H1 (cell line): Measurements from ENCODE around the gene IL12RB2. TPM values are rescaled to one million over a fixed set of nuclear protein-coding genes. Genes with fewer than 3 reads are reported as not detected.

Experiments
- CTCF ChIA-PET: fragments of 300-600 bp; sonication (Branson Sonifier 250); formaldehyde crosslinking; loops from one replicate; lab custom pipeline; 2021; ENCODE audit not compliant: partially characterized antibody; lab: Charles Lee
- POLR2A ChIA-PET: fragments of 300-600 bp; sonication (Branson Sonifier 250); formaldehyde crosslinking; loops from one replicate; lab custom pipeline; 2021; ENCODE audit warnings: inconsistent platforms; ENCODE audit not compliant: partially characterized antibody; lab: Charles Lee
- DNase-seq, 2 experiments: peaks; one replicate each; pipeline versions ENCODE4 v3.0.0 to v3.0.0-alpha.2; 2010 to 2022; ENCODE audit warnings: low spot score in 2 of 2, low read depth in 1 of 2, mixed read lengths in 1 of 2
- FAIRE-seq: peaks from 2 replicates; lab custom pipeline; 2011; peaks lifted over from hg19 to GRCh38; lab: Jason Lieb, UNC
- H2AFZ ChIP-seq: 2 replicates; pipeline ENCODE4 v1.8.1; 2012; ENCODE audit warnings: low read length, inconsistent platforms
- H2AK5ac ChIP-seq: 2 replicates; pipeline ENCODE4 v1.6.1; 2013; ENCODE audit warnings: low read depth, low read length
- H2BK120ac ChIP-seq: replicated peaks from 2 replicates; pipeline ENCODE3; 2013; ENCODE audit warnings: low read depth, low read length, inconsistent platforms
- H2BK12ac ChIP-seq: 2 replicates; pipeline ENCODE4 v1.6.1; 2013; ENCODE audit warnings: low read depth, low read length
- H2BK15ac ChIP-seq: 2 replicates; pipeline ENCODE4 v1.6.1; 2013; ENCODE audit warnings: low read length
- H2BK20ac ChIP-seq: 2 replicates; pipeline ENCODE4 v1.6.1; 2013; ENCODE audit warnings: low read length
- H2BK5ac ChIP-seq: 2 replicates; pipeline ENCODE4 v1.6.1; 2013; ENCODE audit warnings: low read depth, low read length
- H3K14ac ChIP-seq: 2 replicates; pipeline ENCODE4 v1.6.1; 2013; ENCODE audit warnings: inconsistent platforms; ENCODE audit not compliant: insufficient read length
- H3K18ac ChIP-seq: 2 replicates; pipeline ENCODE4 v1.6.1; 2013; ENCODE audit warnings: low read length; ENCODE audit errors: extremely low read depth
- H3K23ac ChIP-seq: 2 replicates; pipeline ENCODE4 v1.6.1; 2013; ENCODE audit warnings: inconsistent platforms; ENCODE audit not compliant: insufficient read length
- H3K23me2 ChIP-seq: 2 replicates; pipeline ENCODE4 v1.6.1; 2013; ENCODE audit warnings: low read depth, low read length
- H3K27ac ChIP-seq: 2 replicates; pipeline ENCODE4 v1.6.1; 2011; ENCODE audit warnings: low read depth, low read length, inconsistent platforms
- H3K27me3 ChIP-seq, 4 experiments: replicated peaks in 1 of 4; 1 replicate in 1 of 4; 2 replicates in 3 of 4; pipeline versions ENCODE4 v1.6.1 to v1.8.1; 2011 to 2013; ENCODE audit warnings: low read length in 3 of 4, mild to moderate bottlenecking in 3 of 4, inconsistent platforms in 2 of 4, mixed read lengths in 2 of 4, moderate library complexity in 1 of 4; ENCODE audit not compliant: control insufficient read depth in 3 of 4, insufficient read depth in 3 of 4; ENCODE audit errors: extremely low read depth in 1 of 4
- H3K36me3 ChIP-seq, 4 experiments: 2 replicates each; pipeline versions ENCODE4 v1.6.1 to v1.8.1; 2011 to 2013; ENCODE audit warnings: mild to moderate bottlenecking in 4 of 4, low read length in 3 of 4, moderate library complexity in 2 of 4, control low read depth in 1 of 4, inconsistent platforms in 1 of 4; ENCODE audit not compliant: insufficient read depth in 4 of 4, control insufficient read depth in 2 of 4
- H3K4ac ChIP-seq: replicated peaks from 2 replicates; pipeline ENCODE3; 2013; ENCODE audit warnings: low read length, low read depth, mixed read lengths, inconsistent platforms; ENCODE audit not compliant: insufficient read length
- H3K4me1 ChIP-seq, 4 experiments: replicated peaks in 1 of 4; 1 replicate in 1 of 4; 2 replicates in 3 of 4; pipeline versions ENCODE4 v1.6.1 to v1.8.1; 2011 to 2013; ENCODE audit warnings: low read length in 3 of 4, inconsistent platforms in 2 of 4, mixed read lengths in 1 of 4; ENCODE audit not compliant: insufficient read depth in 4 of 4, control insufficient read depth in 3 of 4
- H3K4me2 ChIP-seq, 2 experiments: 2 replicates each; pipeline versions ENCODE4 v1.6.1 to v1.8.1; 2011 to 2013; ENCODE audit warnings: low read depth in 2 of 2, low read length in 2 of 2, control low read depth in 1 of 2, inconsistent platforms in 1 of 2, mild to moderate bottlenecking in 1 of 2; ENCODE audit not compliant: insufficient read depth in 1 of 2
- H3K4me3 ChIP-seq, 4 experiments: fragments of 200-600, 300-600 bp in 1 of 4; sonication (generic), shearing (Covaris generic), sonication (Bioruptor Twin) in 1 of 4; 2 replicates each; pipeline versions ENCODE4 v1.5.1 to v1.8.1; 2011 to 2016; ENCODE audit warnings: low read length in 4 of 4, low read depth in 3 of 4, control low read depth in 2 of 4, inconsistent platforms in 2 of 4, mild to moderate bottlenecking in 2 of 4, mixed read lengths in 1 of 4, moderate library complexity in 1 of 4; ENCODE audit not compliant: insufficient read depth in 2 of 4; ENCODE audit errors: extremely low read depth in 1 of 4
- H3K56ac ChIP-seq: replicated peaks from 2 replicates; pipeline ENCODE3; 2013; ENCODE audit warnings: low read depth, mild to moderate bottlenecking, mixed read lengths, low read length, inconsistent platforms; ENCODE audit not compliant: insufficient read length
- H3K79me1 ChIP-seq: 2 replicates; pipeline ENCODE4 v1.6.1; 2013; ENCODE audit warnings: low read depth, low read length, control low read depth
- H3K79me2 ChIP-seq, 2 experiments: 2 replicates each; pipeline versions ENCODE4 v1.6.1 to v1.8.1; 2012 to 2013; ENCODE audit warnings: low read length in 2 of 2, mild to moderate bottlenecking in 2 of 2, inconsistent platforms in 1 of 2; ENCODE audit not compliant: insufficient read depth in 2 of 2, control insufficient read depth in 1 of 2
- H3K9ac ChIP-seq, 4 experiments: replicated peaks in 1 of 4; 1 replicate in 1 of 4; 2 replicates in 3 of 4; pipeline versions ENCODE4 v1.6.1 to v1.8.1; 2011 to 2013; ENCODE audit warnings: low read depth in 3 of 4, low read length in 3 of 4, control low read depth in 2 of 4, mild to moderate bottlenecking in 2 of 4, moderate library complexity in 2 of 4, inconsistent platforms in 1 of 4; ENCODE audit errors: extremely low read depth in 1 of 4
- H3K9me3 ChIP-seq, 2 experiments: 2 replicates each; pipeline versions ENCODE4 v1.6.1 to v1.8.1; 2012 to 2013; ENCODE audit warnings: mild to moderate bottlenecking in 2 of 2, moderate library complexity in 2 of 2, control low read depth in 1 of 2, inconsistent platforms in 1 of 2, low read depth in 1 of 2, low read length in 1 of 2, mixed read lengths in 1 of 2; ENCODE audit not compliant: insufficient read depth in 2 of 2
- H4K20me1 ChIP-seq, 2 experiments: replicated peaks in 1 of 2; 2 replicates each; pipeline versions ENCODE3 to v1.8.1; 2011 to 2013; ENCODE audit warnings: inconsistent platforms in 2 of 2, low read length in 2 of 2, mild to moderate bottlenecking in 1 of 2; ENCODE audit not compliant: insufficient read depth in 2 of 2, control insufficient read depth in 1 of 2
- H4K5ac ChIP-seq: 2 replicates; pipeline ENCODE4 v1.6.1; 2013; ENCODE audit warnings: low read length, low read depth, mixed read lengths, inconsistent platforms; ENCODE audit not compliant: insufficient read length
- H4K8ac ChIP-seq: 2 replicates; pipeline ENCODE4 v1.8.0; 2013; ENCODE audit warnings: mild to moderate bottlenecking, moderate library complexity, low read length, inconsistent platforms; ENCODE audit not compliant: insufficient read depth; ENCODE audit errors: extremely low read depth
- H4K91ac ChIP-seq: replicated peaks from 2 replicates; pipeline ENCODE3; 2013; ENCODE audit warnings: low read length, mixed read lengths, inconsistent platforms; ENCODE audit not compliant: insufficient read length
- BCL11A ChIP-seq, 2 experiments: IDR thresholded peaks; one replicate each; pipeline ENCODE4 v1.6.1; 2011; ENCODE audit warnings: low read depth in 2 of 2, low read length in 2 of 2, mild to moderate bottlenecking in 2 of 2
- CTCF ChIP-seq, 3 experiments: IDR thresholded peaks; 1 replicate in 2 of 3; 2 replicates in 1 of 3; pipeline versions ENCODE4 v1.5.1 to v1.6.1; 2011; ENCODE audit warnings: low read length in 3 of 3, mild to moderate bottlenecking in 3 of 3, inconsistent platforms in 2 of 3, low read depth in 1 of 3, moderate library complexity in 1 of 3; ENCODE audit not compliant: insufficient read depth in 1 of 3; ENCODE audit errors: control extremely low read depth in 1 of 3
- KDM5A ChIP-seq: fragments of 200-600 bp; IDR thresholded peaks from 2 replicates; pipeline ENCODE4 v1.7.1; 2012; ENCODE audit warnings: mild to moderate bottlenecking, low read length, inconsistent platforms, mixed read lengths
- NRF1 ChIP-seq: IDR thresholded peaks from 2 replicates; pipeline ENCODE4 v1.6.1; 2011; ENCODE audit warnings: mild to moderate bottlenecking, low read depth, low read length, improper control_type of control experiment
- POU5F1 ChIP-seq: IDR thresholded peaks from 2 replicates; pipeline ENCODE4 v1.6.1; 2011; ENCODE audit warnings: low read depth, mild to moderate bottlenecking, low read length, moderate library complexity
- RNF2 ChIP-seq: fragments of 200-900, 300-1000 bp; sonication (generic); IDR thresholded peaks from 2 replicates; pipeline ENCODE4 v1.7.1; 2016; ENCODE audit warnings: borderline replicate concordance, low read depth, mild to moderate bottlenecking, antibody characterized with exemption, low read length; ENCODE audit not compliant: poor library complexity, severe bottlenecking; ENCODE audit errors: missing control alignments
- SIX5 ChIP-seq: IDR thresholded peaks from 2 replicates; pipeline ENCODE4 v1.6.1; 2011; ENCODE audit warnings: mild to moderate bottlenecking, low read depth, low read length
- TAF7 ChIP-seq: optimal IDR thresholded peaks from 2 replicates; pipeline ENCODE3; 2011; ENCODE audit warnings: low read depth, mild to moderate bottlenecking, inconsistent platforms, low read length, moderate library complexity, borderline replicate concordance
- TEAD4 ChIP-seq: IDR thresholded peaks from 2 replicates; pipeline ENCODE4 v1.6.1; 2012; ENCODE audit warnings: low read depth, low read length, inconsistent platforms, mixed read lengths
- WGBS, 2 experiments: shearing (Covaris generic) in 1 of 2; methylation state at CpG; one replicate each; pipeline versions ENCODE4 v1.1.6 to v1.1.7; 2013 to 2015; ENCODE audit warnings: low lambda C conversion rate in 2 of 2, mixed read lengths in 2 of 2, inconsistent platforms in 1 of 2, low coverage in 1 of 2, missing lambda C conversion rate in 1 of 2; ENCODE audit not compliant: insufficient replicate concordance in 2 of 2, insufficient coverage in 1 of 2, insufficient read length in 1 of 2; ENCODE audit errors: extremely low coverage in 1 of 2, missing lambda C conversion rate in 1 of 2; 5-methylcytosine and 5-hydroxymethylcytosine counted together
- polyA plus RNA-seq, 7 experiments: library from polyadenylated mRNA; depleted of rRNA in 3 of 7; stranded (reverse) in 5 of 7; unstranded in 2 of 7; fragments of >200 nt in 5 of 7; fragments of 200-250 nt in 2 of 7; gene quantifications; 1 replicate in 5 of 7; 2 replicates in 1 of 7; 4 replicates in 1 of 7; pipeline versions ENCODE4 v1.2.1 to v1.2.3, GENCODE V29; 2011 to 2013; ENCODE audit warnings: missing spikeins in 2 of 7, mixed read lengths in 2 of 7
- total RNA-seq: library from RNA; stranded (reverse); fragmentation: NEBNext Ultra II Directional; extraction: Animal tissue kit (Norgen Biotek cat#: 25700); gene quantifications from 2 replicates; pipeline ENCODE4 v1.2.1, GENCODE V29; 2021

The IL12RB2 gene
- total and polyA plus RNA-seq, 2 of the 8 experiments (the other 6 are each of a cell fraction or from before 2014, with no cell fraction given): 1.4 TPM

GRCh38 chr1:67300561-67300960 lies 7.1 kb upstream of the IL12RB2 start:
- FAIRE-seq: no peak

More at GRCh38 chr1:67300561-67300960, 7.1 kb upstream of the IL12RB2 start:
- no peak overlapping the region for H2BK12ac ChIP-seq
- H2BK5ac ChIP-seq: no peak overlapping the region
- no peaks in the 10 kb centered on the region for H3K27me3 ChIP-seq
- ChIA-PET POLR2A (no interaction called here), CTCF (interaction anchor here (0.7 to 1.6 kb wide), 3 partner anchors 87 to 799 kb away, joined by 3 to 6 read pairs (median 3); no protein-coding TSS in a partner anchor)
- H4K20me1 ChIP-seq: no peaks in the 10 kb centered on the region
- no peaks in the 10 kb centered on the region for H3K4me1 ChIP-seq
- no peak overlapping the region for H3K9ac ChIP-seq
- H4K91ac ChIP-seq: no peak overlapping the region
- no peaks in the 10 kb centered on the region; a peak in 1 of 8 replicates for H3K36me3 ChIP-seq
- H3K4me2 ChIP-seq: no peak overlapping the region
- no peak overlapping the region for H4K8ac ChIP-seq
- H3K79me2 ChIP-seq: no peaks in the 10 kb centered on the region
- no peak overlapping the region for H2AK5ac ChIP-seq
- no peak overlapping the region for H4K5ac ChIP-seq
- no peak for DNase-seq
- no peak overlapping the region for H2BK20ac ChIP-seq
- no peak overlapping the region for H3K4me3 ChIP-seq
- TF ChIP-seq SIX5 (no peak), KDM5A (no peak), CTCF (IDR thresholded peaks at IDR 0.05; ENCODE audit: control extremely low read depth in 1 of 3, insufficient read depth in 1 of 3, low read depth in 1 of 3, low read length in 3 of 3) (no peak), TEAD4 (no peak), TAF7 (no peak), NRF1 (no peak), POU5F1 (no peak), BCL11A (IDR thresholded peaks at IDR 0.05; ENCODE audit: low read depth in 2 of 2, low read length in 2 of 2) (no peak), RNF2 (no peak)
- no peaks in the 10 kb centered on the region for H3K23me2 ChIP-seq
- H3K4ac ChIP-seq: no peak overlapping the region
- 91% methylated on average over 2 of the region's 2 CpGs; no CpG with 5 or more reads in 1 of the 2 experiments for WGBS, 2 experiments
- no peak overlapping the region for H2BK15ac ChIP-seq
- no peaks in the 10 kb centered on the region for H3K79me1 ChIP-seq
- H3K56ac ChIP-seq: no peak overlapping the region
- H3K18ac ChIP-seq: no peak overlapping the region
- no peak overlapping the region for H2AFZ ChIP-seq
- H3K14ac ChIP-seq: no peak overlapping the region
- no peak overlapping the region for H3K23ac ChIP-seq
- no peaks in the 10 kb centered on the region for H3K9me3 ChIP-seq
- no peak overlapping the region for H2BK120ac ChIP-seq
- H3K27ac ChIP-seq: no peak overlapping the region
